BLaER1 (cell line): Measurements from ENCODE around the gene KCNJ14.
"Not testable (repeated sequence)": the region's sequence is repeated elsewhere in the genome, so short reads cannot be mapped to it uniquely, and the experiment has no call there.

Experiments
- H3K27ac ChIP-seq: shearing (Covaris generic); formaldehyde crosslinking; 2 replicates; pipeline ENCODE4 v1.8.1; 2022
- H3K27me3 ChIP-seq: shearing (Covaris generic); formaldehyde crosslinking; 2 replicates; pipeline ENCODE4 v1.8.1; 2022
- H3K36me3 ChIP-seq: shearing (Covaris generic); formaldehyde crosslinking; 2 replicates; pipeline ENCODE4 v1.8.1; 2022
- H3K4me1 ChIP-seq: shearing (Covaris generic); formaldehyde crosslinking; 2 replicates; pipeline ENCODE4 v1.8.1; 2022
- H3K4me2 ChIP-seq: shearing (Covaris generic); formaldehyde crosslinking; 2 replicates; pipeline ENCODE4 v1.8.1; 2022
- H3K4me3 ChIP-seq: shearing (Covaris generic); formaldehyde crosslinking; 2 replicates; pipeline ENCODE4 v1.8.1; 2022
- H3K9ac ChIP-seq: shearing (Covaris generic); formaldehyde crosslinking; 2 replicates; pipeline ENCODE4 v1.8.1; 2022
- H3K9me3 ChIP-seq: shearing (Covaris generic); formaldehyde crosslinking; 2 replicates; pipeline ENCODE4 v1.8.1; 2022
- H4K20me1 ChIP-seq: shearing (Covaris generic); formaldehyde crosslinking; 2 replicates; pipeline ENCODE4 v1.8.1; 2022
- Cebpa-rat ChIP-seq: shearing (Covaris generic); IDR thresholded peaks from 2 replicates; pipeline ENCODE4 v1.8.1; 2022

Gene KCNJ14

DNA sequence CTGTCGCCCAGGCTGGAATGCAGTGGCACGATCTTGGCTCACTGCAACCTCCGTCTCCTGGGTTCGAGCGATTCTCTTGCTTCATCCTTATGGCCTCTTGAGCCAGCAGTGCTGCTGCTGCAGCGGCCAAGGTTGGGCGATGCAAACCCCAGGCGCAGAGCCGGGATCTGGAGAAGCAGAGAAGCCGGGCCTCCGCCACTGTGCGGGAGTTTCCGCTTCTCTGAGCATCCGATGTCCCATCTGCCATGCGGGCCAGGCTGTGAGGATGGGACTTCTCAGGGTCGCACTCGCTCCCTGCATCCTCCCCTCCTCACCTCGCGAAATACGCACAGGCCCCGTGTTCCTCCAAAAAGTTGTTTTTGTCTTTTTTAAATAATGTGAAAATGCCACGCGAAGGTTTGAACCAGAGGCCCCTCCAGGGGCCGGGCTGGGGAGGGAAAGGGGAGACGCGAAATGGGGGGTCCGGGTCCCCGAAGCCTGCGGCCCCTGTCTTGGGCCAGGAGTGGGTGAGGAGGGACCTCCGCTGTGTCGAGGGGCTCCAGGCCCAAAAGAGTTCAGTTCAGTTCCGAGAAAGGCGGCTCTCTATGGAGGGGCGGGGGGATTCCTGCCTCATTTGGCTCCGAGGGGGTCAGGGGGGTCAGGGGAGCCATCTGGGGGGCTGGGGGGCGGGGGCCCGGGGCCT, 29.7 kb downstream of the KCNJ14 start:
- no peak overlapping the region for H3K9ac ChIP-seq
- H3K36me3 ChIP-seq, result no peaks in the 10 kb centered on the region; the same call in 1 of the 2 replicates
- no peak overlapping the region for H3K27ac ChIP-seq
- H3K4me2 ChIP-seq, result no peak overlapping the region
- no peak for TF ChIP-seq Cebpa-rat
- H3K9me3 ChIP-seq, result no peaks in the 10 kb centered on the region
- no peak overlapping the region for H3K4me3 ChIP-seq
- no peaks in the 10 kb centered on the region for H4K20me1 ChIP-seq
- no peaks in the 10 kb centered on the region for H3K27me3 ChIP-seq
- H3K4me1 ChIP-seq, result peaks cover 47% of the 10 kb centered on the region

DNA sequence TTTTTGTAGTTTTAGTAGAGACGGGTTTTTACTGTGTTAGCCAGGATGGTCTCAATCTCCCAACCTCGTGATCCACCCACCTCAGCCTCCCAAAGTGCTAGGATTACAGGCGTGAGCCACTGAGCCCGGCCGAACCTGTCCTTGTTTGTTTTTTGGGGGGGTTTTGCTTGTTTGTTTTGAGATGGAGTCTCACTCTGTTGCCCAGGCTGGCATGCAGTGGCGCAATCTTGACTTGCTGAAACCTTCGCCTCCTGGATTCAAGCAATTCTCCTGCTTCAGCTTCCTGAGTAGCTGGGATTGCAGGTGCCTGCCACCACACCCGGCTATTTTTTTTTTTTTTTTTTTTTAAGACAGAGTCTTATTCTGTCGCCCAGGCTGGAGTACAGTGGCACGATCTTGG, 31.3 kb downstream of the KCNJ14 start:
- H3K4me3 ChIP-seq, H3K27ac ChIP-seq, H3K36me3 ChIP-seq, H3K27me3 ChIP-seq, H3K4me2 ChIP-seq, H4K20me1 ChIP-seq, H3K9ac ChIP-seq, H3K9me3 ChIP-seq: not testable (repeated sequence)
- H3K4me1 ChIP-seq, result peaks cover 44% of the 10 kb centered on the region

DNA sequence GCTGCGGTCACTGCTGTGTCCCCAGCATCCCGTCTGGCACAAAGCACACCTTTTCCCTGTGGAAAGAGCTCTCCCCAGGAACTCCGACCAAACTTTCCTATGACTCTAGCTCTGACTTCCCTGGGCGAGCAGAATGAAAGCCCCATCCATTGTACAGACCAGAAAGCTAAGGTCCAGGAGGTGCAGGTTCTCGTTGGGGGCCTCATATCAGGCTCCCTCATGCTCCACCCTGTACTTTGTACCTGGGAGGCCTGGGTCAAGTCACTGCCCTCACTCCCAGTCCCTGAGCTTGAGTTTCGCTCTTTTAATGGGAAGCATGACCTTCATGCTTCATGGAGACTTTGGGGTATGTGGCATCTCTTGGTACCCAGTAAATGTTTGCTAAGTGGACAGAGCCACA, 32.2 kb downstream of the KCNJ14 start:
- Histone ChIP-seq H3K9ac (0 out of 2 replicates have a peak overlapping the region, but pooled peaks have one; percentile 4), H3K4me3 (no peak overlapping the region), H3K4me1 (peaks cover 44% of the 10 kb centered on the region), H3K4me2 (no peak overlapping the region), H4K20me1 (no peaks in the 10 kb centered on the region), H3K36me3 (no peaks in the 10 kb centered on the region; the same call in 1 of the 2 replicates), H3K27me3 (no peaks in the 10 kb centered on the region), H3K9me3 (no peaks in the 10 kb centered on the region), H3K27ac (no peak overlapping the region)
- no peak for TF ChIP-seq Cebpa-rat

DNA sequence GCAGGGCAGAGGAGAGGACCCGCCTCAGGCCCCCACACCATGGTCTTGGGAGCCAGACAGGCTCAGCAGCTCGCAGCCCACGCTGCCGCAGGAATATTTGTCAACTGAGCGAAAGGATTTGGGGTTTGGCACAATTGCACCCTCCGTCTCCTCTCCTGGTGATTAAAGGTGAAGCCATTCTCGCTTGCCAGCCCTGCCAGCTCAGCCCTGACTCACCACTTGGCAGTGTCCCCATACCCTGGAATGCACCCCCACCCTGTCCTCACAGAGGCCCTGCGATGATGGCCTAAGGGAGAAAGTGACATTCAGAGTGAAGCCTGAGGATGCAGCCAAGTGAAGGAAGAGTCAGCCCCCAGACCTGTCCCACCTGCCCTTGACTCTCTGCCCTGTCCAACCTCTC, 32.6 kb downstream of the KCNJ14 start:
- Histone ChIP-seq H3K36me3 (no peaks in the 10 kb centered on the region; the same call in 1 of the 2 replicates), H3K27me3 (no peaks in the 10 kb centered on the region), H3K4me1 (peaks cover 43% of the 10 kb centered on the region), H3K9me3 (no peaks in the 10 kb centered on the region), H3K27ac (no peak overlapping the region), H4K20me1 (no peaks in the 10 kb centered on the region), H3K4me3 (no peak overlapping the region), H3K4me2 (no peak overlapping the region), H3K9ac (0 out of 2 replicates have a peak overlapping the region, but pooled peaks have one; percentile 4)
- no peak for TF ChIP-seq Cebpa-rat

GRCh38 chr19:48488478-48488877, 33.1 kb downstream of the KCNJ14 start:
- not testable (repeated sequence) for H3K27me3 ChIP-seq, H3K27ac ChIP-seq, H3K9me3 ChIP-seq, H4K20me1 ChIP-seq, H3K9ac ChIP-seq, H3K4me3 ChIP-seq, H3K36me3 ChIP-seq, H3K4me2 ChIP-seq
- H3K4me1 ChIP-seq, result peaks cover 39% of the 10 kb centered on the region

- H3K27ac ChIP-seq, result peak overlapping the region; percentile 76
- 0 out of 2 replicates have a peak, but pooled peaks cover 9% of the 10 kb centered on the region for H4K20me1 ChIP-seq
- peak overlapping the region; percentile 64; the same call in 1 of the 2 replicates for H3K9ac ChIP-seq
- H3K36me3 ChIP-seq, result no peaks in the 10 kb centered on the region; the same call in 1 of the 2 replicates
- H3K9me3 ChIP-seq, result no peaks in the 10 kb centered on the region
- H3K4me1 ChIP-seq, result peaks cover 47% of the 10 kb centered on the region
- no peak for TF ChIP-seq Cebpa-rat
- peak overlapping the region; percentile 64; the same call in 1 of the 2 replicates for H3K4me3 ChIP-seq
- H3K4me2 ChIP-seq, result peak overlapping the region; percentile 94
- H3K27me3 ChIP-seq, result peaks cover 13% of the 10 kb centered on the region
Observed at GRCh38 chr19:48489608-48490216, 34.3 kb downstream of the KCNJ14 start.

DNA sequence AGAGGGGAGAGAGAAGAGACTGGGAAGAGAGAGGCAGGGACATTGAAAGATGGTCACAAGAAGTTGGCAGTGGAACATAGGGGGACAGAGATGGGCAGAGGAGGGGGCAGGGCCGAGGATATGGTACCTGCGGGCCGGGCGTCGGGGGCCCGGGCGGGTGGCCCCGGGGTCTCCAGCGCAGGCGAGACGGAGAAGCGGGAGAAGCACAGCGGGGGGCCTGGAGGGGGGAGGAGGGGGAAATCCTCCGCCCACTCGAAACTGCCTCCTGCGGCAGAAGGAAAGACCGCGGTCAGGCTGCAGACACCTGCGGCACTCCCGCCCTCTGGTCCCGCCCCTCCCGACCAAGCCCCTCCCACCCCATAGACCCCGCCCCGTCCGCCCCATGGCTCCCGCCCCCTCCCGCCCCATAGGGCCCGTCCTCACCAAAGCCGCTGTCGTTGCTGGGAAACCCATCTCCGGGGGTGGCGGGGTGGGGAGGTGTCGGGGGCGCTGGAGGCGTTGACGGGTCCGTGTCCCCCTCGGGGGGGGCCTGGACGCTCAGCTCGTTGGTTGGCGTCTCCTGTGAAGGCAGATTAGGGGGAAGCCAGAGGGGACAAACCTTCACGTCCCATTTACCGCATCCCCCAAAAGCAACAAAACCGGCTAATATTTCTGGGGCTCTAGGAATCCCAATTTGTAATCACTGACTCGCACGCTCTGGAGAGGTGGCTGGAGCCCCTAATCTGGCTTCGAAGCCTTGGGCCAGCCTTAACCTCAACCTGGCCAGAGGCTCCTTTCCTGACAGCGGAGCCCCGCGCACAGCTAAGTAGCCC, 35.8 kb downstream of the KCNJ14 start:
- peaks cover 10% of the 10 kb centered on the region; the same call in 1 of the 2 replicates for H4K20me1 ChIP-seq
- H3K27ac ChIP-seq, result peak overlapping the region; percentile 76
- no peak for TF ChIP-seq Cebpa-rat
- H3K9me3 ChIP-seq, result no peaks in the 10 kb centered on the region
- no peaks in the 10 kb centered on the region for H3K36me3 ChIP-seq
- H3K27me3 ChIP-seq, result peaks cover 28% of the 10 kb centered on the region
- peak overlapping the region; percentile 64 for H3K9ac ChIP-seq
- peak overlapping the region; percentile 64 for H3K4me3 ChIP-seq
- peak overlapping the region; percentile 94 for H3K4me2 ChIP-seq
- peaks cover 59% of the 10 kb centered on the region for H3K4me1 ChIP-seq

GRCh38 chr19:48491793-48492123, 36.4 kb downstream of the KCNJ14 start:
- H4K20me1 ChIP-seq, result peaks cover 15% of the 10 kb centered on the region; the same call in 1 of the 2 replicates
- no peak for TF ChIP-seq Cebpa-rat
- no peak overlapping the region for H3K4me3 ChIP-seq
- peaks cover 34% of the 10 kb centered on the region for H3K27me3 ChIP-seq
- H3K4me2 ChIP-seq, result peak overlapping the region; percentile 85
- H3K27ac ChIP-seq, result no peak overlapping the region
- no peak overlapping the region for H3K9ac ChIP-seq
- H3K9me3 ChIP-seq, result no peaks in the 10 kb centered on the region
- no peaks in the 10 kb centered on the region for H3K36me3 ChIP-seq
- peaks cover 62% of the 10 kb centered on the region for H3K4me1 ChIP-seq

GRCh38 chr19:48492925-48493717, 37.7 kb downstream of the KCNJ14 start:
- TF ChIP-seq Cebpa-rat, result no peak
- Histone ChIP-seq H3K4me3 (peak overlapping the region; percentile 72), H3K27ac (peak overlapping the region; percentile 69), H3K27me3 (peaks cover 47% of the 10 kb centered on the region), H3K9ac (peak overlapping the region; percentile 81), H3K9me3 (no peaks in the 10 kb centered on the region), H4K20me1 (peaks cover 29% of the 10 kb centered on the region), H3K4me1 (peaks cover 75% of the 10 kb centered on the region), H3K36me3 (no peaks in the 10 kb centered on the region), H3K4me2 (peak overlapping the region; percentile 97)
